NOMO-1 treated with dmso at 0.1 percent for 144 hours (cell line): ENCODE results near the gene GON4L.
A peak's percentile ranks its signal among the peaks of the same experiment; 100 is the strongest.
"Not testable (repeated sequence)": the region's sequence is repeated elsewhere in the genome, so short reads cannot be mapped to it uniquely, and the experiment has no call there.

Experiments
- DNase-seq: peaks from one replicate; lab custom pipeline; 2025; ENCODE audit not compliant: unreplicated experiment; lab: John Stamatoyannopoulos, UW

GON4L gene, protein sequence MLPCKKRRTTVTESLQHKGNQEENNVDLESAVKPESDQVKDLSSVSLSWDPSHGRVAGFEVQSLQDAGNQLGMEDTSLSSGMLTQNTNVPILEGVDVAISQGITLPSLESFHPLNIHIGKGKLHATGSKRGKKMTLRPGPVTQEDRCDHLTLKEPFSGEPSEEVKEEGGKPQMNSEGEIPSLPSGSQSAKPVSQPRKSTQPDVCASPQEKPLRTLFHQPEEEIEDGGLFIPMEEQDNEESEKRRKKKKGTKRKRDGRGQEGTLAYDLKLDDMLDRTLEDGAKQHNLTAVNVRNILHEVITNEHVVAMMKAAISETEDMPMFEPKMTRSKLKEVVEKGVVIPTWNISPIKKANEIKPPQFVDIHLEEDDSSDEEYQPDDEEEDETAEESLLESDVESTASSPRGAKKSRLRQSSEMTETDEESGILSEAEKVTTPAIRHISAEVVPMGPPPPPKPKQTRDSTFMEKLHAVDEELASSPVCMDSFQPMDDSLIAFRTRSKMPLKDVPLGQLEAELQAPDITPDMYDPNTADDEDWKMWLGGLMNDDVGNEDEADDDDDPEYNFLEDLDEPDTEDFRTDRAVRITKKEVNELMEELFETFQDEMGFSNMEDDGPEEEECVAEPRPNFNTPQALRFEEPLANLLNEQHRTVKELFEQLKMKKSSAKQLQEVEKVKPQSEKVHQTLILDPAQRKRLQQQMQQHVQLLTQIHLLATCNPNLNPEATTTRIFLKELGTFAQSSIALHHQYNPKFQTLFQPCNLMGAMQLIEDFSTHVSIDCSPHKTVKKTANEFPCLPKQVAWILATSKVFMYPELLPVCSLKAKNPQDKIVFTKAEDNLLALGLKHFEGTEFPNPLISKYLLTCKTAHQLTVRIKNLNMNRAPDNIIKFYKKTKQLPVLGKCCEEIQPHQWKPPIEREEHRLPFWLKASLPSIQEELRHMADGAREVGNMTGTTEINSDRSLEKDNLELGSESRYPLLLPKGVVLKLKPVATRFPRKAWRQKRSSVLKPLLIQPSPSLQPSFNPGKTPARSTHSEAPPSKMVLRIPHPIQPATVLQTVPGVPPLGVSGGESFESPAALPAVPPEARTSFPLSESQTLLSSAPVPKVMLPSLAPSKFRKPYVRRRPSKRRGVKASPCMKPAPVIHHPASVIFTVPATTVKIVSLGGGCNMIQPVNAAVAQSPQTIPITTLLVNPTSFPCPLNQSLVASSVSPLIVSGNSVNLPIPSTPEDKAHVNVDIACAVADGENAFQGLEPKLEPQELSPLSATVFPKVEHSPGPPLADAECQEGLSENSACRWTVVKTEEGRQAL (N-terminal part only)

DNA sequence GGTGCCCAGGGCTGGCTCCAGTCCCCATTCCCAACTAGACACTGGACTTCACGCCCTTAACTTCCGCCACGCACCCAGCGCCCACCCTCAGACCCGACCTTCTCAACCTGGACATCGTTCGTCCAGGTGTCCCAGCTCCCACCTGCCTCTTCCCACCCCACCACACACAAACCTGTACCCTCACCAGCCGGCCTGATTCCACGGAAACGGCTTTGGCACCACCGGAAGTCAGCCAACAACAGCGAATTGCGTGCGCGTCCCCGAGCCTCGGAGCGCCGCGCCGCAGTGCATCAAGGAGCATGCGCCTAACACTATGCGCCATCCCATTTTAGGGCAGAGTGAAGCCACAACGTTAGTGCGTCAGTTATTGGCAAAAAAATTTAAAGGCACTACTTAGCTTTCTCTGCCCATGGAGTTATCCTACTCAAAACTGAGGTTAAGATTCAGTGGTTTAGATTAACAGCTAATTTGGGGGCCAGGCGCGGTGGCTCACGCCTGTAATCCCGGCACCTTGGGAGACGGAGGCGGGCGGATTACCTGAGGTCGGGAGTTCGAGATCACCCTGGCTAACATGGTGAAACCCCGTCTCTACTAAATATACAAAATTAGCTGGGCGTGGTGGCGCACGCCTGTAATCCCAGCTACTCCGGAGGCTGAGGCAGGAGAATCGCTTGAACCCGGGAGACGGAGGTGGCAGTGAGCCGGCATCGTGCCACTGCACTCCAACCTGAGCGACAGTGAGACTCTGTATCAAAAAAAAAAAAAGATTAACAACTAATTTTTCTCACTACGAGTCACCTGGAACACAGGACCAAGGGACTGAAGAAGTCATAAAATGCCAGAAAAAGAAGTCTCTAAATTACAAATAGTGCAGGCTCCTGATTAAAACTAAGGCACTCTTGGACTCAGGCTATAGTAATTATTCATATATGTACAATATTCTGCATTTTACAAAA is at the start of gene GON4L:
GON4L (minus strand) TSS at position 240 of the 956 bp plus-strand sequence. CDS start 3,434 bp downstream, outside the sequence.
- peak; percentile 88 for DNase-seq

- DNase-seq = no peak
These were observed 47.2 kb upstream of the GON4L start for GRCh38 chr1:155904261-155904660.

DNA sequence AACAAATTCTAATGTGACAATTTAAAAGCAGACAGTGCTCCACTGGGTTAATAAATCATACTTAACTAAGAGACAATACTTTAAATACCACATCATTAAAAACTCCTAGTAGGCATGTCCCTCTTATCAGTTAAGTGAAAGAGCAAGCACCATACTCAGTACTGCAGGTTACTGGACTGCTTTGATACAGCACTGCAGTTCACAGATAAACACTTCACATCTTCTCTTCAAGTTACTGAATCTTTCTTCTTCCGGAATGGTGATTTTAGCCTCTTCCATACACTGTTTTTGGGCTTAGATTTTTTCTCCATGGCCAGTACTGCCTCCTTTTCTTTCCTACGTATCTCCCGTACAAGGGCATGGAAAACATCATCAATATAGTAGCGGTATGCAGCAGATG is 43.1 kb upstream of the GON4L start:
- no peak for DNase-seq

DNA sequence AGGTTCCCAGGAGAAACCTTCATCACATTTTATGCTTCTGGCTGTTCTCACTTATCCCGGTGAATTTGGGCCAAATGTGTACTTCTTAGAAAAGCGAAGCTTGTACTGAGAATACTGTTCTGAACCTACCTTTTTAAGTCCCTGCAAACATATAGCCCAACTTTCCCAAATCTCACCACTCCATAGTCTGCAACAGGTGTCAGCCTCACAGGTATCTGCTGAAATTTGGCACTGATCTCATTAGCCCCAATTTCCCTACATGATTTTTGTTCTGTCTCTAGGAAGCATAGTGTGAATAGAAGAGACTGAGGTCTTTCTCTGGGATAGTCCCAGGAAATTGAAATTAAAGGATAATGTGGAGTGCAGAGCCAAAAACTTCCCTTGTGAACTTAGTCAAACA is 42.7 kb upstream of the GON4L start:
- no peak for DNase-seq

DNA sequence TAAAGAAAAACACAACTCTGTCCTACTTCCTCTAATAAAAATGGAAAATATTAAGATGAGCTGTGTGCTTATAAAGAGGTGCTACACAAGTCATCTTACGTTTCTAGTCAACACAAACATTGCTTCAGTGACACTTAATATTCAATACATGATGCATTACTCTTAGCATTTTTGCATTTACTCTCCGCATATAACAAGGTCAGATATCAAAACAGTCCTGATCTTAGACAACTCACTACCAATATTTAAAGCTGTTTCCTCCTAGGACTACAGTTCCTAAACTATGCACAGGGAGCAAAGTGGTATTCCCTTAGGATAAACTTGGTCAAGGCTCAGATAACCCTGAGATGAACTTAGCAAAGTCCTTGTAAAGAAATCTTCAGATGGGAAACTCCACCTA is 41.9 kb upstream of the GON4L start:
- no peak for DNase-seq

- no peak for DNase-seq
These were observed 40.7 kb upstream of the GON4L start for GRCh38 chr1:155897746-155898145.

DNA sequence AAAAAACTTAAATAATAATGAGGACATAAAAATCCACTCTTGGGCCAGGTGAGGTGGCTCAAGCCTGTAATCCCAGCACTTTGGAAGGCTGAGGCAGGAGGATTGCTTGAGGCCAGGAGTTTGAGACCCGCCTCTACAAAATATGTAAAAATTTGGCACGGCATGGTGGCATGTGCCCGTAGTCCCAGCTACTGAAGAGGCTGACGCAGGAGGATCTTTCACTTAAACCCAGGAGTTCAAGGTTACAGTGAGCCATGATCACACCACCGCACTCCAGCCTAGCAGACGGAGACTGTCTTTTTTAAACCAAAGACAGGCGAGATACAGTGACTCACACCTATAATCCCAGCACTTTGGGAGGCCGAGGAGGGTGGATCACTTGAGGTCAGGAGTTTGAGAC is 39.5 kb upstream of the GON4L start:
- not testable (repeated sequence) for DNase-seq

- DNase-seq = not testable (repeated sequence)
These were observed 38.6 kb upstream of the GON4L start for GRCh38 chr1:155895617-155896016.

DNA sequence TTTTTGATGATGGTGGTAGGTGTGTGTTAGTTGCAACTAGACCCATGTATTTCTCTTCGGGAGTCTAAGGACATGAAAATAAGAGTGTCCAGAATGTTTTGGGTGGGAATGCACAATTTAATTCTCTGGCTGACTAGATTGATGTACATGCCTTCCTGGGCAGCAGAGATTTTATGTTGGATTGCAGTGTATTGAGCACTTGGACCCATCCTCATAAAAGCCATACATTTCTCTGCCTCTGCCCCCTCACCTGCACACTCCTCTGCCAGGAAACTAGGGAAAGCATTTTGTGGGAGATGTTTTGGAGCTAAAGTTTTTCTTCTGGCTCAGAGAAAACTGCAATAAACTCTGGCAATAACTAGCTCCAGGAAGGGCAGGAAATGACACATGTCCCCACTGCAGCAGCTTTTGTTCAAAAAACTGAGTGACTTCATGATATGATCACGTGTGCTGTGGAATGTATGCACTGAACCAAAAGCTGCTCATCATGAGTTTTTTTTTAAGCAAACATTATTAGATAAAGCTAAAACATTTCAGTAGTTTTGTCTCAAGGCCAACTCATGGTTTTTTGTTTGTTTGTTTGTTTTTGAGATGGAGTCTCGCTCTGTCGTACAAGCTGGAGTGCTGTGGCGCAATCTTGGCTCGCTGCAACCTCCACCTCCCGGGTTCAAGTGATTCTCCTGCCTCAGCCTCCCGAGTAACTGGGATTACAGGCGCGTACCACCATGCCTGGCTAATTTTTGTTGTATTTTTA is 36.6 kb upstream of the GON4L start:
- no peak for DNase-seq

GRCh38 chr1:155892796-155893195 is 35.8 kb upstream of the GON4L start:
- DNase-seq = no peak

- no peak for DNase-seq
These were observed 33.2 kb upstream of the GON4L start for GRCh38 chr1:155890251-155890650.

DNA sequence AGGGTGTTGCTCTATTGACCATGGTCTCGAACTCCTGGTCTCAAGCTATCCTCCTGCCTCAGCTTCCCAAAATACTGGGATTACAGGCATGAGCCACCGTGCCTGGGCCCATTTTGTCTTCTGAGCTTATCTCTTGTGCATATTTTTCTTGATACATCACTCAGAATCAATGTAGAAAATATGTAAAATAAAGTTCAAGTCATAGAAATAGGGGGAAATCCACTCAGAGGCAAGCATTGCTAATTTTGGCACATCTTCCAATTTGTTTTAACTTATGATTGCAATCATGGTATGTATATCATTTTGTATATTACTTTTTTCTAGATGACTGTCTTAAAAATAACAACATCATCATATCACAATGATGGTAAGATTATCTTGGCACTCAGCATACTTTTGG is 32.6 kb upstream of the GON4L start:
- DNase-seq = no peak

- DNase-seq = no peak
These were observed 31.5 kb upstream of the GON4L start for GRCh38 chr1:155888481-155888880.

- no peak for DNase-seq
These were observed 28.0 kb upstream of the GON4L start for GRCh38 chr1:155884982-155885381.

GRCh38 chr1:155884031-155884960 is 27.3 kb upstream of the GON4L start:
- DNase-seq = no peak

DNA sequence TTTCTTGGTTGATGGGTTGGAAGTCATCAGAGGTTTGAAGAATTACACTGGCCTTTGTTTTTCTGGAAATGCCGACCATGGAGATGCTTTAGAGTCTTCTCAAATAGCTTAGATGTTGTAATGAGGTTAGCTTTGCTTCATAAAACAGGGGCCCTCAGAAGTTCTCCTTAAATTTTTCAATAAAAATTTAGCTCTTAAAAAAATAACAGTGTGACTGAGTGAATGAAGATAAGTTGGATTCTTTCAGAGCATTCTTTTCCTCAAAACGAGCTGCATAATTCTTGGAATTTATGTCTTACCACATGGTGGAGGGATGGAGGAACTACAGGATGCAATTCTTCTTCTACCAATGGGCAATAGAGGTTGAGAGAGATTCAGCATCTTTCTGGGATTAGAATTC is 25.8 kb upstream of the GON4L start:
- no peak for DNase-seq

DNA sequence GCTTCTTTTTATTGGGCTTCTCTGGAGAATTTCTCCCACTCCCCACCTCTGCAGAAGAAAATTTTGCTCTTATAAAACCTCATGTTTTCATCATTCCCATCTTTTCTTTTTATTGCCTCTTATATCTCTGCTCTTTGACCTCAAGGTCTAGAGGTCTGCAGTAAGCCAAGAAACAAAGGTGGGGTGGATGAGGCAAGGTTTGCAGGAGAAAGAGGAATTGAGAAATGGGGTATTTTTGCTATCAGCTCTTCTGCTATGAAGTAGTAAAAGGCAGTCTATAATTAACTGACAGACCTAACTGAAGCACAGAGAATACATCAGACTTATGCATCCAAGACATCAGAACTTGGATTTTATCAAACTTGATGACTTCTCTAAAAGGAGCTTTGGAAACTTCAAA is 25.2 kb upstream of the GON4L start:
- DNase-seq = no peak

- no peak for DNase-seq
These were observed 23.9 kb upstream of the GON4L start for GRCh38 chr1:155880950-155881349.
